ENCODE results near the gene TGFB2. TPM values are rescaled to one million over a fixed set of nuclear protein-coding genes. Genes with fewer than 3 reads are reported as not detected.

The TGFB2 gene
- polyA plus RNA-seq, 1 experiment = 14.8 TPM

DNA sequence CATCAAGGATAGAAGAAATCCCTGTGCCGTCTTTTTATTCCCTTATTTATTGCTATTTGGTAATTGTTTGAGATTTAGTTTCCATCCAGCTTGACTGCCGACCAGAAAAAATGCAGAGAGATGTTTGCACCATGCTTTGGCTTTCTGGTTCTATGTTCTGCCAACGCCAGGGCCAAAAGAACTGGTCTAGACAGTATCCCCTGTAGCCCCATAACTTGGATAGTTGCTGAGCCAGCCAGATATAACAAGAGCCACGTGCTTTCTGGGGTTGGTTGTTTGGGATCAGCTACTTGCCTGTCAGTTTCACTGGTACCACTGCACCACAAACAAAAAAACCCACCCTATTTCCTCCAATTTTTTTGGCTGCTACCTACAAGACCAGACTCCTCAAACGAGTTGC is 99.0 kb downstream of the TGFB2 start:
- H3K27me3 ChIP-seq (ENCODE audit: control insufficient read depth, insufficient read depth, low read length) = no peaks in the 10 kb centered on the region
- ChIA-PET CTCF (no interaction called here), POLR2A (no interaction called here)
- H3K4me3 ChIP-seq (ENCODE audit: low read depth, low read length) = no peak overlapping the region
- no peak overlapping the region for H3K27ac ChIP-seq (ENCODE audit: low read depth, low read length)
- H3K9me3 ChIP-seq (ENCODE audit: control insufficient read depth, insufficient read depth, low read length) = no peaks in the 10 kb centered on the region
- DNase-seq (ENCODE audit: low read depth, low spot score) = no peak
- TF ChIP-seq, protein P1, sequence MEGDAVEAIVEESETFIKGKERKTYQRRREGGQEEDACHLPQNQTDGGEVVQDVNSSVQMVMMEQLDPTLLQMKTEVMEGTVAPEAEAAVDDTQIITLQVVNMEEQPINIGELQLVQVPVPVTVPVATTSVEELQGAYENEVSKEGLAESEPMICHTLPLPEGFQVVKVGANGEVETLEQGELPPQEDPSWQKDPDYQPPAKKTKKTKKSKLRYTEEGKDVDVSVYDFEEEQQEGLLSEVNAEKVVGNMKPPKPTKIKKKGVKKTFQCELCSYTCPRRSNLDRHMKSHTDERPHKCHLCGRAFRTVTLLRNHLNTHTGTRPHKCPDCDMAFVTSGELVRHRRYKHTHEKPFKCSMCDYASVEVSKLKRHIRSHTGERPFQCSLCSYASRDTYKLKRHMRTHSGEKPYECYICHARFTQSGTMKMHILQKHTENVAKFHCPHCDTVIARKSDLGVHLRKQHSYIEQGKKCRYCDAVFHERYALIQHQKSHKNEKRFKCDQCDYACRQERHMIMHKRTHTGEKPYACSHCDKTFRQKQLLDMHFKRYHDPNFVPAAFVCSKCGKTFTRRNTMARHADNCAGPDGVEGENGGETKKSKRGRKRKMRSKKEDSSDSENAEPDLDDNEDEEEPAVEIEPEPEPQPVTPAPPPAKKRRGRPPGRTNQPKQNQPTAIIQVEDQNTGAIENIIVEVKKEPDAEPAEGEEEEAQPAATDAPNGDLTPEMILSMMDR (IDR thresholded peaks at IDR 0.05; ENCODE audit: low read depth, low read length) = no peak

DNA sequence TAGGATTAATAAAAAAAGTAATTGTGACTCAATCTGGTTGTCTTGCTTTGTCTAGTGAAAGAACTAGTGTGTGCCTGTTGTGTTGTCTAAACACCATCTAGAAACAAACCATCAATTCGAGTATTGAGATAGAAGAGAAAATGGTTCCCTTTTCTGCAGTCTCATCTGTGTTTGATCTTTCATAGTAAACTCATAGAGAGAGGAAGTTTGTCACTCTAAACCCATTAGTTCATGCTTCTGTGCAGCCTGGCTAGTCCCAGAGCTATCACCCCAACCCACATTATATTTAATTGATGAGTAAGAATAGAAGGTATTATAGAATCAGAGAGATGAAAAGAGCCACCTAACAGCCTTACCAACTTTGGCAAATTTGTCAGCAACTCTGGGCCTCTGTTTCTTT is 99.5 kb downstream of the TGFB2 start:
- DNase-seq (ENCODE audit: low read depth, low spot score) = no peak
- ChIA-PET CTCF (no interaction called here), POLR2A (no interaction called here)
- Histone ChIP-seq H3K27ac (ENCODE audit: low read depth, low read length) (no peak overlapping the region), H3K9me3 (ENCODE audit: control insufficient read depth, insufficient read depth, low read length) (no peaks in the 10 kb centered on the region), H3K4me3 (ENCODE audit: low read depth, low read length) (no peak overlapping the region), H3K27me3 (ENCODE audit: control insufficient read depth, insufficient read depth, low read length) (no peaks in the 10 kb centered on the region)
- TF ChIP-seq, protein P1 (IDR thresholded peaks at IDR 0.05; ENCODE audit: low read depth, low read length) = no peak

DNA sequence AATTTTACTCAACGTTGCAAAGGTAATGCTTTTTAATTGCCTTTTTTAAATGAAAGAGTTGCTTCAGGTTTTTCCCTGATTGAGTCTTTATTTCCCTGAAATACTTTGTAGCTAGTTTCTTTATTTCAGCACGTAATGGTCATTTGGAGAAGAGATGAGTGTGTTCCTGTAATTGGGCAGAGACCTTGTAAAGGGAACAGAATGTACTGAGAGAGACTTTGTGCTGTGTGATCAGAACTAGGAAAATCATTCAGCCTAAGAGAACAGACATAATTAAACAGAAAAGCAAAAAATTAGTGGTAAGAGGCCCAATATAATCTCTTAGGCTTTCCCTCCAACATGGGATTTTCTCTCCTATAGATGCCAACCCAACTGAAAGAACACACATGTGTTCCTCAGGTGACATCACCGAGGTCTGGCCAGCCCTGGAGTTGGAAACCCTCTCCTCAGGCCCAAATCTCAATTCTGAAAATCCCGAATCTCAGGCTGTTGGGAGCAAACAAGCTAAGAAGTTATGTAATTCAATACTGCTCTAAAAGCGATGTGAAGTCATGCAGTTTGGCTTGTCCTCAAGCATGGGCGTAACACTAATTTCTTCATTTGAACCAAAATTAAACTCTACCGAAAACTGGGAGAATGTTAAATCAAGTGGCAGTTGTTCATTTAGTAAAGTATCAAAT is 102.0 kb downstream of the TGFB2 start:
- Histone ChIP-seq H3K9me3 (ENCODE audit: control insufficient read depth, insufficient read depth, low read length) (no peaks in the 10 kb centered on the region), H3K27me3 (ENCODE audit: control insufficient read depth, insufficient read depth, low read length) (no peaks in the 10 kb centered on the region), H3K4me3 (ENCODE audit: low read depth, low read length) (no peak overlapping the region), H3K27ac (ENCODE audit: low read depth, low read length) (no peak overlapping the region)
- POLR2A ChIA-PET = no interaction called here
- TF ChIP-seq, protein P1 (IDR thresholded peaks at IDR 0.05; ENCODE audit: low read depth, low read length) = no peak
- CTCF ChIA-PET = no interaction called here
- no peak for DNase-seq (ENCODE audit: low read depth, low spot score)

GRCh38 chr1:218451415-218451814 is 106.3 kb downstream of the TGFB2 start:
- ChIA-PET CTCF (no interaction called here), POLR2A (no interaction called here)
- TF ChIP-seq, protein P1 (IDR thresholded peaks at IDR 0.05; ENCODE audit: low read depth, low read length) = no peak
- Histone ChIP-seq H3K27ac (ENCODE audit: low read depth, low read length) (no peak overlapping the region), H3K4me3 (ENCODE audit: low read depth, low read length) (no peak overlapping the region), H3K9me3 (ENCODE audit: control insufficient read depth, insufficient read depth, low read length) (no peaks in the 10 kb centered on the region), H3K27me3 (ENCODE audit: control insufficient read depth, insufficient read depth, low read length) (no peaks in the 10 kb centered on the region)
- no peak for DNase-seq (ENCODE audit: low read depth, low spot score)

- no peaks in the 10 kb centered on the region for H3K9me3 ChIP-seq (ENCODE audit: control insufficient read depth, insufficient read depth, low read length)
Measured at GRCh38 chr1:218454700-218455282, 109.7 kb downstream of the TGFB2 start.

More at GRCh38 chr1:218454700-218455282, 109.7 kb downstream of the TGFB2 start:
- CTCF ChIA-PET = no interaction called here
- POLR2A ChIA-PET = no interaction called here
- no peak for DNase-seq (ENCODE audit: low read depth, low spot score)
- TF ChIP-seq, protein P1 (IDR thresholded peaks at IDR 0.05; ENCODE audit: low read depth, low read length) = no peak
- Histone ChIP-seq H3K4me3 (ENCODE audit: low read depth, low read length) (no peak overlapping the region), H3K27ac (ENCODE audit: low read depth, low read length) (no peak overlapping the region), H3K27me3 (ENCODE audit: control insufficient read depth, insufficient read depth, low read length) (no peaks in the 10 kb centered on the region)

Measured in AG04450 (cell line).